ENCODE data around the gene PNMT. TPM values are rescaled to one million over a fixed set of nuclear protein-coding genes. Genes with fewer than 3 reads are reported as not detected.

The PNMT gene
- total and polyA plus RNA-seq, 4 donors: 1.9 to 4.3 (median 3.5) TPM

DNA sequence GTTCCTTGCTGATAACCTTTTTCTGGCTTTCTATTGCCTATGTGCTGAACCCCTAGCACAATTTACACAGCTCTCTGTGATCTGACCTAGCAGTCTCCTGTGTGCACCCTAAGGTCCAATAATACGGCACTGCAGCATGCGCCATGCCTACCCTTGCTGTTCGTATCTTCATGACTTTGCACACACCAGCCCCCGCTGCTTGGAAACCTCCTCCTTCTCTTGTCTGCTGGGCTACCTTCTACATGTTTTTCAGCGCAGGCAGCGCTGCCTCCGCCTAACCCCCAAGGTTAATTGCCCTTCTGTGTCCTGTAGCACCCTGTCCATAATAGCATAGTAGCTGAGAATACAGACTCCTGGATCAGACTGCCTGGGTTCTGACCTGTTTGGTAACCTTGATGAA, 29.9 kb upstream of the PNMT start:
- 90 to 91% methylated on average over 7 of the region's 7 CpGs for WGBS, 2 donors
- Histone ChIP-seq H3K4me3 (no peak overlapping the region), H3K27me3 (ENCODE audit: control insufficient read depth in 3 of 3, insufficient read depth in 3 of 3, low read length in 2 of 3) (no peaks in the 10 kb centered on the region), H3K9me3 (ENCODE audit: control insufficient read depth in 4 of 4, insufficient read depth in 3 of 4, low read length in 3 of 4) (no peaks in the 10 kb centered on the region), H3K27ac (ENCODE audit: low read depth in 1 of 2, low read length in 1 of 2) (no peak overlapping the region), H3K4me1 (ENCODE audit: control insufficient read depth in 5 of 5, insufficient read depth in 5 of 5, low read length in 5 of 5) (peaks cover 9 to 47% (median 15%) of the 10 kb centered on the region in 5 donors), H3K36me3 (ENCODE audit: control insufficient read depth in 4 of 4, insufficient read depth in 4 of 4, low read length in 4 of 4) (peaks cover 0 to 11% (median 1%) of the 10 kb centered on the region in 4 donors), H3K9ac (ENCODE audit: insufficient read depth in 1 of 2, low read length in 2 of 2) (no peak overlapping the region)
- TF ChIP-seq, protein P1, sequence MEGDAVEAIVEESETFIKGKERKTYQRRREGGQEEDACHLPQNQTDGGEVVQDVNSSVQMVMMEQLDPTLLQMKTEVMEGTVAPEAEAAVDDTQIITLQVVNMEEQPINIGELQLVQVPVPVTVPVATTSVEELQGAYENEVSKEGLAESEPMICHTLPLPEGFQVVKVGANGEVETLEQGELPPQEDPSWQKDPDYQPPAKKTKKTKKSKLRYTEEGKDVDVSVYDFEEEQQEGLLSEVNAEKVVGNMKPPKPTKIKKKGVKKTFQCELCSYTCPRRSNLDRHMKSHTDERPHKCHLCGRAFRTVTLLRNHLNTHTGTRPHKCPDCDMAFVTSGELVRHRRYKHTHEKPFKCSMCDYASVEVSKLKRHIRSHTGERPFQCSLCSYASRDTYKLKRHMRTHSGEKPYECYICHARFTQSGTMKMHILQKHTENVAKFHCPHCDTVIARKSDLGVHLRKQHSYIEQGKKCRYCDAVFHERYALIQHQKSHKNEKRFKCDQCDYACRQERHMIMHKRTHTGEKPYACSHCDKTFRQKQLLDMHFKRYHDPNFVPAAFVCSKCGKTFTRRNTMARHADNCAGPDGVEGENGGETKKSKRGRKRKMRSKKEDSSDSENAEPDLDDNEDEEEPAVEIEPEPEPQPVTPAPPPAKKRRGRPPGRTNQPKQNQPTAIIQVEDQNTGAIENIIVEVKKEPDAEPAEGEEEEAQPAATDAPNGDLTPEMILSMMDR (IDR thresholded peaks at IDR 0.05; ENCODE audit: control extremely low read depth, extremely low read depth): no peak
- no peak for DNase-seq
- ATAC-seq (ENCODE audit: insufficient read depth, low FRiP score): no peak

- peaks cover 9 to 50% (median 15%) of the 10 kb centered on the region in 5 donors for H3K4me1 ChIP-seq (ENCODE audit: control insufficient read depth in 5 of 5, insufficient read depth in 5 of 5, low read length in 5 of 5)
- H3K4me3 ChIP-seq: no peak overlapping the region
- no peak overlapping the region for H3K27ac ChIP-seq (ENCODE audit: low read depth in 1 of 2, low read length in 1 of 2)
- no peak overlapping the region for H3K9ac ChIP-seq (ENCODE audit: insufficient read depth in 1 of 2, low read length in 2 of 2)
- no peaks in the 10 kb centered on the region for H3K27me3 ChIP-seq (ENCODE audit: control insufficient read depth in 3 of 3, insufficient read depth in 3 of 3, low read length in 2 of 3)
- H3K36me3 ChIP-seq (ENCODE audit: control insufficient read depth in 4 of 4, insufficient read depth in 4 of 4, low read length in 4 of 4): peaks cover 0 to 11% (median 1%) of the 10 kb centered on the region in 4 donors
- TF ChIP-seq, protein P1 (IDR thresholded peaks at IDR 0.05; ENCODE audit: control extremely low read depth, extremely low read depth): no peak
- WGBS, 2 donors: 77 to 88% methylated on average over 2 of the region's 2 CpGs
- DNase-seq (no peak), ATAC-seq (ENCODE audit: insufficient read depth, low FRiP score) (no peak)
- no peaks in the 10 kb centered on the region for H3K9me3 ChIP-seq (ENCODE audit: control insufficient read depth in 4 of 4, insufficient read depth in 3 of 4, low read length in 3 of 4)
Measured at GRCh38 chr17:39639043-39639442, 29.2 kb upstream of the PNMT start.

- WGBS, 2 donors: 83 to 88% methylated on average over 11 of the region's 11 CpGs
- H3K9ac ChIP-seq (ENCODE audit: insufficient read depth in 1 of 2, low read length in 2 of 2): no peak overlapping the region
- no peak overlapping the region for H3K27ac ChIP-seq (ENCODE audit: low read depth in 1 of 2, low read length in 1 of 2)
- DNase-seq (no peak), ATAC-seq (ENCODE audit: insufficient read depth, low FRiP score) (no peak)
- TF ChIP-seq, protein P1 (IDR thresholded peaks at IDR 0.05; ENCODE audit: control extremely low read depth, extremely low read depth): no peak
- no peaks in the 10 kb centered on the region for H3K27me3 ChIP-seq (ENCODE audit: control insufficient read depth in 3 of 3, insufficient read depth in 3 of 3, low read length in 2 of 3)
- H3K36me3 ChIP-seq (ENCODE audit: control insufficient read depth in 4 of 4, insufficient read depth in 4 of 4, low read length in 4 of 4): peaks cover 0 to 11% (median 1%) of the 10 kb centered on the region in 4 donors
- H3K4me3 ChIP-seq: no peak overlapping the region
- H3K9me3 ChIP-seq (ENCODE audit: control insufficient read depth in 4 of 4, insufficient read depth in 3 of 4, low read length in 3 of 4): no peaks in the 10 kb centered on the region
- peaks cover 9 to 52% (median 15%) of the 10 kb centered on the region in 5 donors for H3K4me1 ChIP-seq (ENCODE audit: control insufficient read depth in 5 of 5, insufficient read depth in 5 of 5, low read length in 5 of 5)
Measured at GRCh38 chr17:39639566-39640458, 28.4 kb upstream of the PNMT start.
